ENCODE measurements around the gene LTA.
A peak's percentile ranks its signal among the peaks of the same experiment; 100 is the strongest.

Gene LTA

GRCh38 chr6:31569861-31570536 is 2.1 kb upstream of the LTA start:
- no peak for DNase-seq (ENCODE audit: low read depth in 2 of 2)

DNA sequence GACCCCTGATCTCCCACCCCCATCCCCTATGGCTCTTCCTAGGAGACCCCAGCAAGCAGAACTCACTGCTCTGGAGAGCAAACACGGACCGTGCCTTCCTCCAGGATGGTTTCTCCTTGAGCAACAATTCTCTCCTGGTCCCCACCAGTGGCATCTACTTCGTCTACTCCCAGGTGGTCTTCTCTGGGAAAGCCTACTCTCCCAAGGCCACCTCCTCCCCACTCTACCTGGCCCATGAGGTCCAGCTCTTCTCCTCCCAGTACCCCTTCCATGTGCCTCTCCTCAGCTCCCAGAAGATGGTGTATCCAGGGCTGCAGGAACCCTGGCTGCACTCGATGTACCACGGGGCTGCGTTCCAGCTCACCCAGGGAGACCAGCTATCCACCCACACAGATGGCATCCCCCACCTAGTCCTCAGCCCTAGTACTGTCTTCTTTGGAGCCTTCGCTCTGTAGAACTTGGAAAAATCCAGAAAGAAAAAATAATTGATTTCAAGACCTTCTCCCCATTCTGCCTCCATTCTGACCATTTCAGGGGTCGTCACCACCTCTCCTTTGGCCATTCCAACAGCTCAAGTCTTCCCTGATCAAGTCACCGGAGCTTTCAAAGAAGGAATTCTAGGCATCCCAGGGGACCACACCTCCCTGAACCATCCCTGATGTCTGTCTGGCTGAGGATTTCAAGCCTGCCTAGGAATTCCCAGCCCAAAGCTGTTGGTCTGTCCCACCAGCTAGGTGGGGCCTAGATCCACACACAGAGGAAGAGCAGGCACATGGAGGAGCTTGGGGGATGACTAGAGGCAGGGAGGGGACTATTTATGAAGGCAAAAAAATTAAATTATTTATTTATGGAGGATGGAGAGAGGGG is 1.4 kb downstream of the LTA start:
- DNase-seq (ENCODE audit: low read depth in 2 of 2): no peak

GRCh38 chr6:31574106-31575061 is 2.3 kb downstream of the LTA start:
- no peak for DNase-seq (ENCODE audit: low read depth in 2 of 2)

GRCh38 chr6:31575335-31575901 is 3.3 kb downstream of the LTA start, which contains the start of gene TNF:
TNF (plus strand) TSS chr6:31575565; CDS start chr6:31575742, 177 bp downstream.
- DNase-seq (ENCODE audit: low read depth in 2 of 2): peak; percentile 62 to 75

GRCh38 chr6:31575952-31576685 is 4.0 kb downstream of the LTA start:
- no peak for DNase-seq (ENCODE audit: low read depth in 2 of 2)

- no peak for DNase-seq (ENCODE audit: low read depth in 2 of 2)
Observed at GRCh38 chr6:31576897-31577578, 4.9 kb downstream of the LTA start.

- no peak for DNase-seq (ENCODE audit: low read depth in 2 of 2)
Observed at GRCh38 chr6:31577579-31577966, 5.5 kb downstream of the LTA start.

GRCh38 chr6:31578184-31579118 is 6.4 kb downstream of the LTA start:
- no peak for DNase-seq (ENCODE audit: low read depth in 2 of 2)

DNA sequence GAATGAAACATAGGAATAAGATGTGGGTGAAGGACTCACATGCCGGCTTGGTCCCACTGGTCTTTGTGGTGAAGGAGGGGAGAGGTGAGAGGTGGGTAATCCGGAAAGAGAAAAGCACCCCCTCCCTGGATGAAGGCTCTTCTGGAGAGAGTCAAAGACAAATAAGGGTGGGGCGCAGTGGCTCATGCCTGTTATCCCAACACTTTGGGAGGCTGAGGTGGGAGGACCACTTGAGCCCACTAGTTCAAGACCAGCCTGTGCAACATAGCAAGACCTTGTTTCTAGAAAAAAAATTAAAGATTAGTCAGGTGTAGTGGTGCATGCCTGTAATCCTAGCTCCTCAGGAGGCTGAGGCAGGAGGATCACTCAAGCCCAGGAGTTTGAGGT is 7.0 kb downstream of the LTA start:
- no peak for DNase-seq (ENCODE audit: low read depth in 2 of 2)

GRCh38 chr6:31579546-31580437 is 7.7 kb downstream of the LTA start:
- DNase-seq (ENCODE audit: low read depth in 2 of 2): no peak

DNA sequence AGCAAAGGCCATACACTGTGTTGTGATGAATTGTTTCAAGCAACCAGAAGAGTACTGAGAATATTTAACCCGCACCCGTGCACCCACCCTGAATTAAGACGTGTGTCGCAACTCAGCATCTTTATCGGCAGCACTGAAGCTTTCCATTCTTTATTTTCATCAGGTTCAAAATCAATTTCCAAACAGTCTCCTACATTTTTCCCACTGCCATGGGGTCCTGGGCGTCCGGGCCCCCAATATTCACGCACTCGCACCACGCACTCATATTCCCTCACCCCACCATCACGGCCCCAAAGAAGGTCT is 8.3 kb downstream of the LTA start:
- DNase-seq (ENCODE audit: low read depth in 2 of 2): no peak

- peak; percentile 69 to 79 for DNase-seq (ENCODE audit: low read depth in 2 of 2)
Observed at GRCh38 chr6:31580807-31581433, 8.8 kb downstream of the LTA start.

GRCh38 chr6:31581434-31582229 is 9.5 kb downstream of the LTA start:
- no peak for DNase-seq (ENCODE audit: low read depth in 2 of 2)

- DNase-seq (ENCODE audit: low read depth in 2 of 2): no peak
Observed at GRCh38 chr6:31582230-31582643, 10.1 kb downstream of the LTA start, which contains the start of gene LTB. LTB (minus strand) TSS chr6:31582424; CDS start chr6:31582417, 7 bp downstream.

DNA sequence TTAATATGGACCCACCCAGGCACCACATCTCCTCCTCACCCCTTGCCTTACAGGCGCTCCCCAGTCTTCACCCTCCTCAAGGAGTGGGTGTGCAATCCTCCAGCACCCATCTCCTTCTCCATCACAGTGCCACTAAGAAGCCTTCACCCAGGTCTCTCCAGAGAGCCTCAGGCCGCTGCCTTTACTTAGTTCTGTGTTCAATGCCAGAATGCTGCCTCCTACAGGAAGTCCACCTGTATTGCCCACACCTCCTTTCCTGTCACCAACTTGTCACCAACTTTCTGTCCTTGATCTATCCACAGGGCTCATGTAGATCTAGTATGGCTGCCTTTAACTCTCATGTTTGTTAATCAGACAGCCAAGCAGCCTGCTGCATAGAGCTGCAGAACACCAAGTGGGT is 13.4 kb downstream of the LTA start:
- no peak for DNase-seq (ENCODE audit: low read depth in 2 of 2)

DNA sequence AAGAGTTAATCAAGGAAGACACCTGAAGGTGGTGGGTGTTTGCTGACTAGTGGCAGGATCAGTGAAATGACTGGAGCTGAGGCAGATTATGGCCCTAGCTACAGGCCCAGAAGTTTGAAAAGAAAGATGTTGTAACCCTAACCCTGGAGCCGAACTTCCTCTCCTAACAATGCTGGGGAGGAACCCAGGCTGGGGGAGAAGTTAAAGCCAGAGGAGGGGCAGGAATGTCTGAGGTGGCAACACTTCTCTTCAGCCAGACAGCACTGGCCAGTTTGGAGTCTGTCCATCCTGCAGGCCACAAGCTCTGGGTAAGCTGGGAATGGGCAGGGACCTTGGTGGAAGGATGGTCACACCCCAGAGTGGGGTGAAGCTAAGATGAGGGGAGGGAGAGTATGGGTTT is 13.9 kb downstream of the LTA start, which contains the start of gene LST1:
TSS of gene LST1 (plus strand) at position 270 of the 400 bp plus-strand sequence. CDS start 1,023 bp downstream, outside the sequence.
- no peak for DNase-seq (ENCODE audit: low read depth in 2 of 2)
